GM21717 (cell line): ENCODE data around the gene VGLL2.

Source experiments
- ATAC-seq: cut with Tn5 transposase; IDR thresholded peaks from one replicate; pipeline ENCODE4 v1.9.1; 2021; ENCODE audit warnings: mild to moderate bottlenecking, moderate library complexity; ENCODE audit not compliant: unreplicated experiment

VGLL2 gene

GRCh38 chr6:117268924-117269323, 3.6 kb downstream of the VGLL2 start:
- ATAC-seq, result no peak

GRCh38 chr6:117269638-117270054, 4.3 kb downstream of the VGLL2 start:
- ATAC-seq, result no peak

GRCh38 chr6:117270055-117270842, 4.9 kb downstream of the VGLL2 start:
- ATAC-seq, result no peak

DNA sequence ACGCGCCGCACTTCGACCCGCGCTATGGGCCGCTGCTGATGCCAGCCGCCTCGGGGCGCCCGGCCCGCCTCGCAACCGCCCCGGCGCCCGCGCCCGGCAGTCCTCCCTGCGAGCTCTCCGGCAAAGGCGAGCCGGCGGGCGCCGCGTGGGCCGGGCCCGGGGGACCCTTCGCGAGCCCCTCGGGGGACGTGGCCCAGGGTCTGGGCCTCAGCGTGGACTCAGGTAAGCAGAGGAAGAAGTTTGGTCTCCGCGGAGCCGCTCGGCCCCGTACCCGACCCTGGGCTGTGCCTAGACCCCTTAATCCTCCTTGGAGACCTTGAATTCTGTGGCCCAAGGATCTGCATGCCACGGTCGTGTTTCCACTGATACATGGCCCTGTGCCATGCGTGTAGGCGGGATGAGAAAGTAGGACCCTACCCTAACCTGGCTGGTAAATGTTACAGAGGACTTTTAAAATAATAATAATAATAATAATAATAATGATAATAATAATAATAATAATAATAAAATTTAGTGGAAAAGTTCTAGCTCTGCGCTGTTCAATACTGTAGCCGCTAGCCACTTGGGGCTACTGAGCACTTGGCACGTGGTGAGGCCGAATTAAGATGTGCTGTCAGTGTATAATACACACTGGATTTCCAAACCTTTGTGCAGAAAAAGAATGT, 5.6 kb downstream of the VGLL2 start:
- ATAC-seq, result no peak

DNA sequence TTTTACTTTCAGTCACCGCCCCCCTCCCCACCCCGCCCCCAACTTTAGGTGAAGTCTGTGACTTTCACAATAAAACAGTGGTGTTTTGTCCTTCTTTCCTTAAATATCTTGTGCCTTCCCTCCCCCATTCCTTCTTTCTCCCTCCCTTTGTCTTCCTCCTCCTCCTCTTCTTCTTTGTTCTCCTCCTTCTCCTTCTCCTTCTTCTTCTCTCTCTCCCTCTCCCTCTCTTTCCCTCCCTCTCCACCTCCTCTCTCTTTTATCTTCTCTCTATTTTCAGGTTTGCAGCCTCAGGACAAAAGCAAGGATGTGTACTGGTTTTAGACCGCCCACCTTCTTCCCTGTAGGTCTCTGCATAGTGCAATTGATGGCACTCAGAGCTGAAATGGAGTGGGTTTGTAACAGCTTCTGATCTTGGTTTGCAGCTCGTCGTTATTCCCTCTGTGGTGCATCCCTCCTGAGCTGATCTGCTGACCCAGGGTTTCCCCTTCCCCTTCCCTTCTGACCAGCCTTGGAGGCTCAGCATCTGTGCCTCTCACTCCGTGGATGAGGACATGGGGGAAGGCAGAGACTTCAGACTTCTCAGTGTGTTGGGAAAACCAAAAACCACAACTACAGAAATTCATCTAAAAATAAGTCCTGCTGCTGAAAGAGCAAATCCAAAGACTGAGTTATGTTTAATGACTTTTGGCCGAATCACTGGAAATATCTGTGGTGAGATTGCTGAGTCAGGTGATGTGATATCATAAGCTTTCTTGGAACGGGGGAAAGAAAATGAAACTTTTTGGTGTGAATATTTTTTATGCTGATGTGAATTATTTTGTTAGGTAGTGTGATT, 6.9 kb downstream of the VGLL2 start:
- no peak for ATAC-seq

DNA sequence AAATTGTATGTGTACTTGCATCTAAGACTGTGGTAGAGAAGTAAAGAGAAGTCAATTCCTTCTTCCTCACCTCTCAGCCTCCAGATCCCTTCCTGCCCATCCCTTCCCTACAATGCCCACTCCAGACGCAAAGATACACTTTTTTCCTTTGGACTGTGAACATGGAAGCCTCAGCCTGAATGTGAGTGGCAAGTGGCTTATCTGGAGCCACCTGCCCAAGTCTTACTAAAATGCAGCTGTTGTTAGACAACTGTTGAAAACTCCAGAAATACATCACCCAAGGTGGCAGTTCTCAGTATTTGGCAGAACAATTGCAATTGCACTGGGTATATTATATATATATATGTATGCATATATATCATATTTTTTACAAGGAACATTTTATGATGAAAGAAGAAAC, 7.5 kb downstream of the VGLL2 start:
- no peak for ATAC-seq

- ATAC-seq, result no peak
Measured at GRCh38 chr6:117275205-117275604, 9.8 kb downstream of the VGLL2 start.

- no peak for ATAC-seq
Measured at GRCh38 chr6:117275711-117276110, 10.4 kb downstream of the VGLL2 start.

DNA sequence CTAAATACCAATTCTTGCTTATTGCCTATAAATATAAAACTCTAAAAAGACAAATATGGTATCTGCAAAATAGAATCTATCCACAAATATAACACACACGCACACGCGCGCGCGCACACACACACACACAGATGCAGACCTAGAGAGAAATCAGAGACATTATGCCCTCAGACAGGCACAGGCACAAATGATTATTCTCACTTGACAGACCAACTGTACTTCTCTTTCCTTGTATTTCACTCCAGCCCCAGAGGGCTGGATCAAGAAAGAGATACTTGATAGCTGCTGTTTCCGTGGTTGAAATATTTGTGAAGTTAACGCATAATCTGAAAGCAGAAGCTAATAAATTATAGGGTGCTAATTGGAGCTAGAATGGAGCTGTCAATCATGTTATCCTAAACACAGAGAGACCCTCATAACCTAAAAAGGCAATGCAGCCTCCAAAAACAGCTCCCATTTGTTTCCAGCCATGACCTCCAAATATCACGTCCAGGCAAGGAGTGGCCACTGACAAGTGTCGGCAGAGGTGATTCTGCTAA, 11.5 kb downstream of the VGLL2 start:
- ATAC-seq, result no peak

DNA sequence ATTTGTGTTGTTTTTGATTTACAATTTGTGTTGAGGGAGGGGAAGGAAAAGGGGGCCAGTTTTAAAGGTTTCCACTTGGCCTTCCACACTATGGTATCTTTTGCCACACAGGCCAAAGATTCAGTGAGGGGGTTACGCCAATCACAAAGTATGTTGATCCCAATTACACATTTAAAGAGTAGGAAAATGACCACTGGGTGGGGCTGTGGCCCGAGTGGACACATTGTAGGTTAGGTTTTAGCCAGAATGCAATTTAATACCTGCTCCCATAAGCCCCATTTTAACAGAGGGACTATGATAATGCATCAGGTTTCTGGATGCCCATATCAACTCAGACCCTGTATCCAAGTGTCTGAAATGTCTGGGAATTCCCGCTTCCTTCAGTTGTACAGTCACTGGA, 15.6 kb downstream of the VGLL2 start:
- ATAC-seq, result no peak

DNA sequence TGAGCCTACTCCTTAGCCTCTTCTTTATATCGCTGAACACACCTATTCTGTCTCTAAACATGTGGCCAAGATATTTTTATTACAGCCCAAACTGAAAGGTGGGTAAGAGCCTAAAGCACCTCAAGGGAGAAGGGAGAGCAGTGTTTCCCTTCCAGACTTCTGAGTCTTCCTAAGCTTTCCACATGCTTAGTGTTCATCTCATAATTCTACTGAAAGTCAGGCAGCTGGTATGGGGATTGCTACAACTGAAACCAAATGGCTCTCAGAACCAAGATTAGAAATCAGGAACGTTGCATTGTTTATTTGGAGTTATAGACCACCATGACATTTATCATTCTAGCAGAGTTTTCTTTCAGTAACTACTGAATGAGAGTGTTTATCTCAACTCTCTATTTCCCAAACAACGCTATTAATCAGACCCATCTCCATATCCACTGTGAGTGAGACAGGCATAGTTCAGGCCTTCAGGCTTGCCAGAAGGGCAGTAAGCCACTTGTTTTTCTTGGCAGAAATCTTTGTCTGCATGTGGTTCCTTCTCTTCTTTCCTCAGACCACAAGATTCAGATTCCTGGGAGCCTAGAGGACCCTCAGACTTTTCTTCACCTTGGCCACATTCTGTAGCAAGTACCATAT, 22.8 kb downstream of the VGLL2 start:
- ATAC-seq, result no peak

DNA sequence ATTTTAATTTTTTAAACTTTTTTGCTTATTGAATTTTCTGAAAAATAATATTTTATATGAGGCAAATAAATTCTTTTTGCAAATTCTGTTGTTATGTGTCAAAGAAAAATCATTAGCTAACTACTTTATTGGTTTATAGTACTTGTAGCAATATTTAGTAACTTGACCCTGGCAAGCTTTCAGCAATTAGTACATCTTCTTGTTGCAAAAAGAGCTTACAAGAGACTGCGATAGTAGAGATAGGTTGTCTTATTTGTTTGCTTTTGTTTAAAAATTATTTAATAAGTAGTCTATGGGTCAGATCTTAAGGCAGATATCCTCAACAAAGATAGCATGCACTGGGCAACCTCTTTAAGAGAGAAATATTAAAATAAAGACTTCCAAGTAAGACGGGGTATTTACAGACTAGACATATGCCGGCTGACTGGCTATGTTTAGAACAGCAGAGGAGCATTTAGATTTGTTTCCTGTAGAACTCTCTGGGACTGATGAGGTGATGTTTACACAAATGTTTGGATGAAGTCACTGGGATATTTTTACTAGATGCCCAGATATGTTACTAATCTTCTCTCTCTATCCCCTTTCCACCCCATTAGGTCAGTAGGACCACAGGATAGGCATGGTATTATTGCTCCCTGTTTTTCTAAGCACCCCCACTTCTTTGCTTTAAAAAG, 25.0 kb downstream of the VGLL2 start:
- ATAC-seq, result no peak

- ATAC-seq, result no peak
Measured at GRCh38 chr6:117298941-117299340, 33.6 kb downstream of the VGLL2 start.

GRCh38 chr6:117303323-117303722, 38.0 kb downstream of the VGLL2 start:
- no peak for ATAC-seq

- no peak for ATAC-seq
Measured at GRCh38 chr6:117304446-117304845, 39.1 kb downstream of the VGLL2 start.

DNA sequence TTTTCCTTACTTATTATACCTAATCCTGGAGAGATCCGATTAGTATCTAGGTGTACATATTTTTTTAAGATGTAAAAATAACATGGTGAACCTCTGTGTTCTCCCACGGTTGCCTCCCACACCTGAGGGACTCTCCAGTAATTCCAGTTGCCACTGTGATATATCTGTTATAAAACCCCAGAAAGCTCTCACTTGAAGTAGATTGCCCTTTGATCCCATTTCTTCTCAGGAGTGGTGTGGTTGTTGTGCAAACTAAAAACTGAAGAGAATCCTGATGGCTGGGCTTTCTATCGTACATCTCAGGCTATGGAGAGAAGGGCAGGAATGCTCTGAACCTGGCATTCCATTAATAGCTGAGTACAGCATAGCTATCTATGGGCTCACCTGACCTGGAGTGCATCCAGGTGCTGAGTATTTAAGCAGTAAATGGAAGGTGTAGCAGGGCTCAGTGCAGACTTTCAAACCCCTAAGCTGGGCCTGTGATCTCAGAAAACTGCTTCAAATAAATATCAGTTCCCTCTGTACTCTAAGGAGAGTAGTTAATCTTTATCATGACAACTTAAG, 41.0 kb downstream of the VGLL2 start:
- ATAC-seq, result no peak

DNA sequence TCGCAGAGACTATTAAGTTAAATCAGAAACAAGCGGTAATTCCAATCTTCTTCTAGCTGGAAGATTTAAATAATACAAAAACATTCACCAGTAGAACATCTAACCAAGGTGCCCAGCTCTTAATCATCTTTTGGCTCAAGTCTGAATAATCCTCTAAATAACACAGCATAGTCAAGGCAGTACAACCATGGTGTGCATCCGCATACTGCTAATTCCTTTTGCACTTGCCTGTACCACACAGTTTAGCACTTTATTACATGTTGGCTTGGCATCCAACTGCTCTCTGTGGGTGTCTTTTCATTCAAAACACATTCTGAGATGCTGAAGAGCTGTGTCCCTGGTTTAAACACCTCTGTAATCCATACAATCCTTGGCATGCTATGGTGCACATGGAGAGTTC, 42.3 kb downstream of the VGLL2 start:
- ATAC-seq, result no peak

GRCh38 chr6:117309069-117309468, 43.7 kb downstream of the VGLL2 start:
- ATAC-seq, result no peak

GRCh38 chr6:117309611-117310010, 44.3 kb downstream of the VGLL2 start:
- no peak for ATAC-seq

- ATAC-seq, result no peak
Measured at GRCh38 chr6:117311310-117311709, 46.0 kb downstream of the VGLL2 start.
